ENCODE results near the gene SMIM21.

The SMIM21 gene

GRCh38 chr18:75408554-75409506, 18.7 kb downstream of the SMIM21 start:
- TF ChIP-seq ZFX (IDR thresholded peaks at IDR 0.05; ENCODE audit: borderline replicate concordance): no peak
- TF ChIP-seq, protein P1, sequence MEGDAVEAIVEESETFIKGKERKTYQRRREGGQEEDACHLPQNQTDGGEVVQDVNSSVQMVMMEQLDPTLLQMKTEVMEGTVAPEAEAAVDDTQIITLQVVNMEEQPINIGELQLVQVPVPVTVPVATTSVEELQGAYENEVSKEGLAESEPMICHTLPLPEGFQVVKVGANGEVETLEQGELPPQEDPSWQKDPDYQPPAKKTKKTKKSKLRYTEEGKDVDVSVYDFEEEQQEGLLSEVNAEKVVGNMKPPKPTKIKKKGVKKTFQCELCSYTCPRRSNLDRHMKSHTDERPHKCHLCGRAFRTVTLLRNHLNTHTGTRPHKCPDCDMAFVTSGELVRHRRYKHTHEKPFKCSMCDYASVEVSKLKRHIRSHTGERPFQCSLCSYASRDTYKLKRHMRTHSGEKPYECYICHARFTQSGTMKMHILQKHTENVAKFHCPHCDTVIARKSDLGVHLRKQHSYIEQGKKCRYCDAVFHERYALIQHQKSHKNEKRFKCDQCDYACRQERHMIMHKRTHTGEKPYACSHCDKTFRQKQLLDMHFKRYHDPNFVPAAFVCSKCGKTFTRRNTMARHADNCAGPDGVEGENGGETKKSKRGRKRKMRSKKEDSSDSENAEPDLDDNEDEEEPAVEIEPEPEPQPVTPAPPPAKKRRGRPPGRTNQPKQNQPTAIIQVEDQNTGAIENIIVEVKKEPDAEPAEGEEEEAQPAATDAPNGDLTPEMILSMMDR (IDR thresholded peaks at IDR 0.05): no peak
- no peak overlapping the region for H3K27ac ChIP-seq

GRCh38 chr18:75407468-75408437, 19.8 kb downstream of the SMIM21 start:
- H3K27ac ChIP-seq: no peak overlapping the region
- TF ChIP-seq, protein P1 (IDR thresholded peaks at IDR 0.05): no peak
- no peak for TF ChIP-seq ZFX (IDR thresholded peaks at IDR 0.05; ENCODE audit: borderline replicate concordance)

- no peak overlapping the region for H3K27ac ChIP-seq
- TF ChIP-seq, protein P1 (IDR thresholded peaks at IDR 0.05): no peak
- no peak for TF ChIP-seq ZFX (IDR thresholded peaks at IDR 0.05; ENCODE audit: borderline replicate concordance)
Observed at GRCh38 chr18:75406491-75407445, 20.7 kb downstream of the SMIM21 start.

DNA sequence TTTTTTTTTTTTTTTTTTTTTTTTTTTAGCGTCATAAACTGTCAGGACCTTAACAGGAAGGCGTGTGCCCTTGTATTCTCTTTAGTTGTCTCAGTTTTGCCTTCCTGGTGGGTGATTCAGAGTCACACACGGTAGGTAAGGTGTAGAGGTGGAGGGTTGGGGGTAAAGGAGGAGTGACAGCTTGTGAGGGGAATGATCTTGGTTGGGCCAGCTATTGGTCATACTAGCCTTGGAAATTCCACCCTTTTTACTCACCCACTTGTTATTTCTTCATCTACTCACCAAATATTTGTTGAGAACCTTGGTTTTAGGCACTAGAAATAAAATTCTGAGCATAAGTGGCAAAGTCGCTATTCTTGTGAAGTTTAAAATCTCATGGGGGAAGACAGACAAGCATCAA, 22.2 kb downstream of the SMIM21 start:
- no peak overlapping the region for H3K27ac ChIP-seq
- no peak for TF ChIP-seq ZFX (IDR thresholded peaks at IDR 0.05; ENCODE audit: borderline replicate concordance)
- TF ChIP-seq, protein P1 (IDR thresholded peaks at IDR 0.05): no peak

DNA sequence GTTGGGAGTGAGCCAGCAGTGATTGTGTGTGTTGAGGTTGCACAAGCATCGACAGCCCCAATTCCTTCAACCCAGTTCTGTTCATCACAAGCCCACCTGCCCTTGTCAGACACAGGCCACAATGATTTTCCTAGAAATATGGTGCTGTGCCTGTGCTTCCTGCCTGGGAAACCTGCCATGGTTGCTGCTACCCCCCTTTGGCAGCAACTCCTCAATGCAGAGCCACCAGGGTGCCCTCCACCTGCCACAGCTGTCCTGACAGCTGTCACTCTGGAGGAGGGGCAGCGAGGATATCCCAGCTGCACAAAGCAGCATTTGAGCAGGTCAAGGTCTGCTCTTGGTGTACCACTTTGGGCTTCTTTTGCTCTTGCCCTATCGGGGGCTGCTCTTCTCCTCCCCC, 27.1 kb downstream of the SMIM21 start:
- TF ChIP-seq ZFX (IDR thresholded peaks at IDR 0.05; ENCODE audit: borderline replicate concordance): no peak
- TF ChIP-seq, protein P1 (IDR thresholded peaks at IDR 0.05): no peak
- H3K27ac ChIP-seq: no peak overlapping the region

DNA sequence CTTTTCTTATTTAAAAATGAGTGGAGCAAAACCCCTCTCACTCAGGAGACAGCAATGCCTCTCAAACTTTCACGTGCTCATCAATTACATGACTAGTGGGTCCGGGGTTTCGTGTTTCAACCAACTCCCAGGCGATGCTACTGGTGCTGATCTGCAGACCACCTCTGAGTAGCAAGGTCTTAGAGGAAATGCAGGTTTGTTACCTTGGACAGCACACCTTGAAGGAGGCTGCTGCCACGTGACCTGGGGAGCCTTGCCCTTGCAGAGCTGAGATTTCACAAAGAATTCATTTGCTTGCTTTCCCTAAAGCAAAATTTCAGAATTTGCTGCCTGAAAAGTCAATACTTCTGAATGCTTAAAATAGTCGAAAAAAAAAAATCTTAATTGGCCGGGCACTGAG, 32.4 kb downstream of the SMIM21 start:
- no peak overlapping the region for H3K27ac ChIP-seq
- no peak for TF ChIP-seq ZFX (IDR thresholded peaks at IDR 0.05; ENCODE audit: borderline replicate concordance)
- TF ChIP-seq, protein P1 (IDR thresholded peaks at IDR 0.05): no peak
